AML-193 (cell line): Measurements from ENCODE around the gene AP1G2.

Source experiments
- DNase-seq, 2 experiments: peaks; one replicate each; lab custom pipeline; 2025; lab: John Stamatoyannopoulos, UW

The AP1G2 gene

GRCh38 chr14:23570806-23571483 is 3.4 kb upstream of the AP1G2 start:
- no peak for DNase-seq

- no peak for DNase-seq
These were observed 2.0 kb upstream of the AP1G2 start for GRCh38 chr14:23569443-23570151.

GRCh38 chr14:23568600-23569331 is 1.2 kb upstream of the AP1G2 start:
- peak; percentile 28 to 38 for DNase-seq

- no peak for DNase-seq
These were observed 519 bp upstream of the AP1G2 start for GRCh38 chr14:23568021-23568599.

- DNase-seq, result peak in 1 of 2 experiments; percentile 19
These were observed 809 bp downstream of the AP1G2 start for GRCh38 chr14:23566778-23567185.

GRCh38 chr14:23566112-23566777 is 1.3 kb downstream of the AP1G2 start:
- DNase-seq, result no peak

- no peak for DNase-seq
These were observed 2.0 kb downstream of the AP1G2 start for GRCh38 chr14:23565626-23566025.

GRCh38 chr14:23564876-23565275 is 2.7 kb downstream of the AP1G2 start:
- DNase-seq, result no peak

GRCh38 chr14:23564181-23564812 is 3.3 kb downstream of the AP1G2 start:
- DNase-seq, result no peak

- no peak for DNase-seq
These were observed 4.0 kb downstream of the AP1G2 start for GRCh38 chr14:23563473-23564180.

- peak; percentile 32 to 35 for DNase-seq
These were observed 4.6 kb downstream of the AP1G2 start for GRCh38 chr14:23562822-23563472.

- no peak for DNase-seq
These were observed 5.4 kb downstream of the AP1G2 start for GRCh38 chr14:23561873-23562821.

- DNase-seq, result no peak
These were observed 6.3 kb downstream of the AP1G2 start for GRCh38 chr14:23561259-23561658.

GRCh38 chr14:23559926-23560520 is 7.6 kb downstream of the AP1G2 start:
- DNase-seq, result no peak

- DNase-seq, result peak; percentile 45 to 46
These were observed 8.3 kb downstream of the AP1G2 start for GRCh38 chr14:23559010-23559925.

- DNase-seq, result no peak
These were observed 9.1 kb downstream of the AP1G2 start for GRCh38 chr14:23558346-23559009.

- DNase-seq, result no peak
These were observed 9.6 kb downstream of the AP1G2 start for GRCh38 chr14:23557946-23558345.
